Keratinocyte (primary cell): Measurements from ENCODE around the gene EXOC3L2. TPM values are rescaled to one million over a fixed set of nuclear protein-coding genes. Genes with fewer than 3 reads are reported as not detected.

ENCODE experiments used
- DNase-seq: peaks from one replicate; pipeline ENCODE4 v3.0.0-alpha.2; 2011; ENCODE audit warnings: low read depth, missing footprints, low spot score
- FAIRE-seq: peaks from 2 replicates; lab custom pipeline; 2011; peaks lifted over from hg19 to GRCh38; lab: Jason Lieb, UNC
- H2AFZ ChIP-seq: 2 replicates; pipeline ENCODE4 v1.6.0; 2012; ENCODE audit warnings: low read length, control low read depth, inconsistent platforms; ENCODE audit not compliant: control insufficient read depth
- H3K27ac ChIP-seq: 2 replicates; pipeline ENCODE4 v1.5.1; 2011; ENCODE audit warnings: low read length; ENCODE audit not compliant: control insufficient read depth, insufficient read depth
- H3K27me3 ChIP-seq: 3 replicates; pipeline ENCODE4 v1.6.0; 2011; ENCODE audit warnings: low read length; ENCODE audit not compliant: control insufficient read depth, insufficient read depth; ENCODE audit errors: extremely low read depth
- H3K36me3 ChIP-seq, 2 experiments: 2 replicates in 1 of 2; 3 replicates in 1 of 2; pipeline ENCODE4 v1.5.1; 2011; ENCODE audit warnings: low read length in 2 of 2, mild to moderate bottlenecking in 1 of 2; ENCODE audit not compliant: control insufficient read depth in 2 of 2, insufficient read depth in 2 of 2; ENCODE audit errors: extremely low read depth in 1 of 2
- H3K4me1 ChIP-seq: 3 replicates; pipeline ENCODE4 v1.5.1; 2011; ENCODE audit warnings: low read length; ENCODE audit not compliant: control insufficient read depth, insufficient read depth; ENCODE audit errors: extremely low read depth
- H3K4me2 ChIP-seq: 3 replicates; pipeline ENCODE4 v1.6.0; 2011; ENCODE audit warnings: low read depth, low read length; ENCODE audit not compliant: control insufficient read depth, insufficient read depth; ENCODE audit errors: extremely low read depth
- H3K4me3 ChIP-seq, 3 experiments: fragments of 200-600 bp in 1 of 3; sonication (generic) in 1 of 3; 2 replicates in 2 of 3; 3 replicates in 1 of 3; pipeline ENCODE4 v1.5.1; 2011 to 2016; ENCODE audit warnings: low read length in 3 of 3, mild to moderate bottlenecking in 3 of 3, control low read depth in 2 of 3, inconsistent platforms in 1 of 3, low read depth in 1 of 3, mixed read lengths in 1 of 3, mixed run types in 1 of 3, moderate library complexity in 1 of 3; ENCODE audit not compliant: control insufficient read depth in 2 of 3, insufficient read depth in 2 of 3; ENCODE audit errors: extremely low read depth in 1 of 3
- H3K79me2 ChIP-seq: 2 replicates; pipeline ENCODE4 v1.6.0; 2012; ENCODE audit warnings: low read length; ENCODE audit not compliant: control insufficient read depth, insufficient read depth
- H3K9ac ChIP-seq: 3 replicates; pipeline ENCODE4 v1.6.0; 2011; ENCODE audit warnings: low read length; ENCODE audit not compliant: control insufficient read depth, insufficient read depth; ENCODE audit errors: extremely low read depth
- H3K9me1 ChIP-seq: 3 replicates; pipeline ENCODE4 v1.6.0; 2011; ENCODE audit warnings: low read length; ENCODE audit not compliant: control insufficient read depth, insufficient read depth; ENCODE audit errors: extremely low read depth
- H3K9me3 ChIP-seq: 2 replicates; pipeline ENCODE4 v1.5.1; 2012; ENCODE audit warnings: low read depth, low read length; ENCODE audit not compliant: control insufficient read depth
- H4K20me1 ChIP-seq: 3 replicates; pipeline ENCODE4 v1.6.0; 2011; ENCODE audit warnings: low read length; ENCODE audit not compliant: control insufficient read depth, insufficient read depth; ENCODE audit errors: extremely low read depth
- CTCF ChIP-seq, 3 experiments: IDR thresholded peaks in 1 of 3; conservative IDR thresholded peaks in 1 of 3; optimal IDR thresholded peaks in 1 of 3; 2 replicates in 2 of 3; 3 replicates in 1 of 3; pipeline versions ENCODE3 to v1.5.1; 2011; ENCODE audit warnings: low read length in 3 of 3, mild to moderate bottlenecking in 3 of 3, moderate library complexity in 2 of 3, control low read depth in 1 of 3, inconsistent platforms in 1 of 3; ENCODE audit not compliant: insufficient read depth in 2 of 3; ENCODE audit errors: extremely low read depth in 1 of 3
- EZH2 ChIP-seq: IDR thresholded peaks from one replicate; pipeline ENCODE4 v1.6.1; 2012; ENCODE audit warnings: inconsistent platforms, mild to moderate bottlenecking, low read length, moderate library complexity
- dilution Hi-C: fragments of 300-500 bp; cut with MboI; formaldehyde crosslinking; loops from one replicate; pipeline ENCODE4 v1.7.0; 2020; ENCODE audit warnings: low sequenced_read_pairs; ENCODE audit not compliant: extremely low pct_ligation_motif_present
- polyA plus RNA-seq, 5 experiments: library from polyadenylated mRNA; depleted of rRNA in 3 of 5; stranded (reverse) in 3 of 5; stranded (forward) in 1 of 5; unstranded in 1 of 5; fragments of >200 nt; gene quantifications; 1 replicate in 1 of 5; 2 replicates in 3 of 5; 3 replicates in 1 of 5; pipeline versions ENCODE4 v1.2.1 to v1.2.3, GENCODE V29; 2011 to 2012; ENCODE audit warnings: missing spikeins in 2 of 5, low read depth in 1 of 5, low replicate concordance in 1 of 5

EXOC3L2 gene
- polyA plus RNA-seq, 1 donor (not counting 4 experiments of a cell fraction or from before 2014, with no cell fraction given), result 0.08 TPM

GRCh38 chr19:45238556-45238955 lies 6.7 kb downstream of the EXOC3L2 start:
- Histone ChIP-seq H3K9me1 (no peaks in the 10 kb centered on the region), H3K4me1 (no peaks in the 10 kb centered on the region), H2AFZ (no peak overlapping the region), H3K27ac (no peak overlapping the region), H4K20me1 (no peaks in the 10 kb centered on the region), H3K9me3 (no peaks in the 10 kb centered on the region), H3K9ac (no peak overlapping the region), H3K36me3 (no peaks in the 10 kb centered on the region), H3K79me2 (no peaks in the 10 kb centered on the region), H3K27me3 (peaks cover 5% of the 10 kb centered on the region), H3K4me3 (no peak overlapping the region), H3K4me2 (no peak overlapping the region)
- dilution Hi-C loops, result no loop called here
- TF ChIP-seq EZH2 (no peak), CTCF (optimal IDR thresholded peaks at IDR 0.05 in 1 of 3, IDR thresholded peaks at IDR 0.05 in 1 of 3, conservative IDR thresholded peaks at IDR 0.05 in 1 of 3; ENCODE audit: extremely low read depth in 1 of 3, insufficient read depth in 2 of 3, low read length in 3 of 3) (no peak)
- DNase-seq, result no peak
- no peak for FAIRE-seq

- H3K36me3 ChIP-seq, result no peaks in the 10 kb centered on the region
- H4K20me1 ChIP-seq, result no peaks in the 10 kb centered on the region
- no peak overlapping the region for H3K4me3 ChIP-seq
- no peaks in the 10 kb centered on the region for H3K9me1 ChIP-seq
- no peak overlapping the region for H3K27ac ChIP-seq
- H3K4me2 ChIP-seq, result no peak overlapping the region
- no peaks in the 10 kb centered on the region for H3K9me3 ChIP-seq
- no peaks in the 10 kb centered on the region for H3K79me2 ChIP-seq
- no peak for DNase-seq
- peaks cover 5% of the 10 kb centered on the region for H3K27me3 ChIP-seq
- no peak overlapping the region for H2AFZ ChIP-seq
- TF ChIP-seq EZH2 (no peak), CTCF (optimal IDR thresholded peaks at IDR 0.05 in 1 of 3, IDR thresholded peaks at IDR 0.05 in 1 of 3, conservative IDR thresholded peaks at IDR 0.05 in 1 of 3; ENCODE audit: extremely low read depth in 1 of 3, insufficient read depth in 2 of 3, low read length in 3 of 3) (no peak)
- dilution Hi-C loops, result no loop called here
- H3K4me1 ChIP-seq, result peaks cover 20% of the 10 kb centered on the region
- H3K9ac ChIP-seq, result no peak overlapping the region
- FAIRE-seq, result no peak
These were observed 9.7 kb downstream of the EXOC3L2 start for GRCh38 chr19:45235485-45235884.
